Lower lobe of right lung (tissue), 2 donors: ENCODE data around the gene NTN5. TPM values are rescaled to one million over a fixed set of nuclear protein-coding genes. Genes with fewer than 3 reads are reported as not detected.
A peak's percentile ranks its signal among the peaks of the same experiment; 100 is the strongest.

ENCODE experiments used
- ATAC-seq, 2 donors: fragments of 200-7000 bp; cut with Tn5 transposase; one replicate each; pipeline ENCODE4 v1.9.1; 2020 to 2022; ENCODE audit warnings: mild to moderate bottlenecking in 2 of 2, moderate library complexity in 2 of 2
- DNase-seq: peaks from one replicate; pipeline ENCODE4 v3.0.0-alpha.2; 2020
- H3K27ac ChIP-seq: fragments of 200-600 bp; one replicate; pipeline ENCODE4 v1.8.0; 2022
- H3K27me3 ChIP-seq: fragments of 200-600 bp; one replicate; pipeline ENCODE4 v1.8.0; 2022; ENCODE audit warnings: low read depth
- H3K36me3 ChIP-seq: fragments of 200-600 bp; one replicate; pipeline ENCODE4 v1.8.0; 2022; ENCODE audit warnings: mild to moderate bottlenecking
- H3K4me1 ChIP-seq: fragments of 200-600 bp; one replicate; pipeline ENCODE4 v1.8.0; 2022
- H3K4me3 ChIP-seq: fragments of 200-600 bp; one replicate; pipeline ENCODE4 v1.8.0; 2022; ENCODE audit warnings: mild to moderate bottlenecking
- H3K9me3 ChIP-seq: fragments of 200-600 bp; one replicate; pipeline ENCODE4 v1.8.0; 2022
- intact Hi-C: fragments of 100-400 bp; cut with DNase I; formaldehyde crosslinking; loops from one replicate; pipeline ENCODE4 v1.11.0; 2022
- total RNA-seq: library from RNA; stranded (reverse); fragmentation: NEBNext Ultra II Directional; extraction: Animal tissue kit (Norgen Biotek cat#: 25700); gene quantifications from one replicate; pipeline ENCODE4 v1.2.1, GENCODE V29; 2021
- TF ChIP-seq, protein P1 (sequence below): fragments of 200-600 bp; IDR thresholded peaks from one replicate; pipeline ENCODE4 v1.8.0; 2022; ENCODE audit warnings: antibody characterized with exemption, mild to moderate bottlenecking
- donor health status: DM: no; HTN: yes; CAD: no; lungs with severe emphysema.

The NTN5 gene
- total RNA-seq, 1 donor from 2014 or later = 0.24 TPM

DNA sequence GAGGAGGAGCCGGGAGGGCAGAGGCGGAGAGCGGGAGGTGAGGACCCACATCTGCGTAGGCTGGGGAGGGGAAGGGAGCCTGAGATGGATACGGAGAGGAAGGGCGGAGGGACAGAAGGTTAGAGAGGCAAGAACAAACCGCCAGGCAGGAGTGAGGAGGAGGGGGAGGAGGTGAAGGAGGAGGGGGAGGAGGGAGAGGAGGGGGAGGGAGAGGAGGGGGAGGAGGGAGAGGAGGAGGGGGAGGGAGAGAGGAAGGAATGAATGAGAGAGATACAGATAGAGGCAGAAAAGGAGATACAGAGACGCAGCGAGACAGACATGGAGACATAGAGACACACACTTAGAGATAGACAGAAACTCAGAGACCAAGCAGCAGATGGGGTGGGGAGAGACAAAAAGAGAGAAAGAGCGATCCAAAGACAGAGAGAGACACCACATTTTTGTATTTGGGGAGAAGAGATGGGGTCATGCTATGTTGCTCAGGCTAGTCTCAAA, 26.0 kb downstream of the NTN5 start:
- peak overlapping the region; percentile 83 for H3K27ac ChIP-seq
- no peaks in the 10 kb centered on the region for H3K9me3 ChIP-seq
- H3K4me3 ChIP-seq = peak overlapping the region; percentile 63
- TF ChIP-seq, protein P1, sequence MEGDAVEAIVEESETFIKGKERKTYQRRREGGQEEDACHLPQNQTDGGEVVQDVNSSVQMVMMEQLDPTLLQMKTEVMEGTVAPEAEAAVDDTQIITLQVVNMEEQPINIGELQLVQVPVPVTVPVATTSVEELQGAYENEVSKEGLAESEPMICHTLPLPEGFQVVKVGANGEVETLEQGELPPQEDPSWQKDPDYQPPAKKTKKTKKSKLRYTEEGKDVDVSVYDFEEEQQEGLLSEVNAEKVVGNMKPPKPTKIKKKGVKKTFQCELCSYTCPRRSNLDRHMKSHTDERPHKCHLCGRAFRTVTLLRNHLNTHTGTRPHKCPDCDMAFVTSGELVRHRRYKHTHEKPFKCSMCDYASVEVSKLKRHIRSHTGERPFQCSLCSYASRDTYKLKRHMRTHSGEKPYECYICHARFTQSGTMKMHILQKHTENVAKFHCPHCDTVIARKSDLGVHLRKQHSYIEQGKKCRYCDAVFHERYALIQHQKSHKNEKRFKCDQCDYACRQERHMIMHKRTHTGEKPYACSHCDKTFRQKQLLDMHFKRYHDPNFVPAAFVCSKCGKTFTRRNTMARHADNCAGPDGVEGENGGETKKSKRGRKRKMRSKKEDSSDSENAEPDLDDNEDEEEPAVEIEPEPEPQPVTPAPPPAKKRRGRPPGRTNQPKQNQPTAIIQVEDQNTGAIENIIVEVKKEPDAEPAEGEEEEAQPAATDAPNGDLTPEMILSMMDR = no peak
- DNase-seq = no peak
- intact Hi-C loops = no loop called here
- no peaks in the 10 kb centered on the region for H3K27me3 ChIP-seq
- H3K4me1 ChIP-seq = peaks cover 19% of the 10 kb centered on the region
- no peak for ATAC-seq
- H3K36me3 ChIP-seq = no peaks in the 10 kb centered on the region

DNA sequence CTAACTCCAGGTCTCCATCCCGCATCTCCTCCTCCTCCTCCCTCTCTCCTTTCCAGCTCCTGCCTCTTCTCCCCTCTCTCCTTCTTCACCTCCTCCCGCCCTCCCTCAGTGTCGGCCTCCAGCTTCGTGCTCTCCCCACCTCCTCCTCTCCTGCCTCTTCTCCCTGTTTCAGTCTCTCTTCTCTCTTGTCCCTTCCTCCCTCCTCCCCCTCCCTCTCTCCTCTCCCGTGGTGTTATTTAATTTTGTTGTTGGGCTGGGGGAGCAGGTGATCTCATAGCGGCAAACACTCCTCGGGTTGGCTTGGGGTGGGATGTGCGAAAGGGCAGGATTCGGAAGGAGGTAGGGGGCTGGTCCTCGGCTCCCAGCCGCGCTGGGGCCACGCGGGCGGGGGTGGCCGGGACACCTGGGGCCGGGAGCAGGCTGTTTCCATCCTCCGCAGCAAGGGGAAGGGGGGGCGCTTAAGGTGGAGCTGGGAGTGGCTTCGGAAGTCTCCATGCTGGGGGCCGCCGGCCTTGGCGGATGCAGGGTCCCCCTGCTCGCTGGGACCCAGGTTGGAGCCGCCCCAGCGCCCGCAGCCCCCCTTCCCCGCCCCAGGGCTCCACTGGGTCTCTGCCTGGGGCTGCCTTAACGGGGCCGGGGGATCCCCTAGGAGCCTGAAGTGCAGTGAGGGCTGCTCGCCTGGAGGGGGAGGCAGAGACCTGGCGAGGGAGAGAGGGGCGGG, 26.7 kb downstream of the NTN5 start, which contains the start of gene CA11:
Gene CA11 (minus strand): TSS at position 187 of the 721 bp plus-strand sequence. CDS start 555 bp downstream, outside the sequence.
- no peaks in the 10 kb centered on the region for H3K9me3 ChIP-seq
- TF ChIP-seq, protein P1 = peak; percentile 85
- peak within 1 kb of the TSS; percentile 83 for H3K27ac ChIP-seq
- peak within 1 kb of the TSS; percentile 63 for H3K4me3 ChIP-seq
- DNase-seq (peak; percentile 90), ATAC-seq (peak; percentile 94 to 95)
- intact Hi-C loops = no loop called here
- no peaks in the 10 kb centered on the region for H3K36me3 ChIP-seq
- H3K27me3 ChIP-seq = no peaks in the 10 kb centered on the region
- H3K4me1 ChIP-seq = peaks cover 19% of the 10 kb centered on the region

DNA sequence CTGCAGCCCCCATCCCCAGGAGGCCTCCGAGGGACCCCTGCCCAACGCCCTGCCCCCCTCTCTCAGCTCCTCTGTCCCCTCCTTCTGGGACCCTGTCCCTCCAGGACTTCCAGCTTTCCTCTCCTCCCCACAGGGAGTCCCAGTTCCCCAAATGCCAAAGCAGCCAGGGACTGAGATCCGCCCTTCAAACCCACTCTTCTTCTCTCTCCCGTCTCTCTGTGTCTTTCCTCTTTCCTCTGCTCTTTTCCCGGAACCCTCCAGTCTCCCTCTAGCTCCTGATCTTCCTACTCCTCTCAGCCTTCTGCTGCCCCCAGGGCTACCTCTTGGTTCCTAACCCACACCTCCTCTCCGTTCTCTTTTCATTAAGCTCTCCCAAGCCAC, 27.2 kb downstream of the NTN5 start:
- Histone ChIP-seq H3K36me3 (no peaks in the 10 kb centered on the region), H3K9me3 (no peaks in the 10 kb centered on the region), H3K27ac (peak overlapping the region; percentile 83), H3K4me3 (peak overlapping the region; percentile 63), H3K4me1 (peaks cover 19% of the 10 kb centered on the region), H3K27me3 (no peaks in the 10 kb centered on the region)
- peak; percentile 5 to 13 for ATAC-seq
- TF ChIP-seq, protein P1 = no peak
- DNase-seq = no peak
- intact Hi-C loops = no loop called here

DNA sequence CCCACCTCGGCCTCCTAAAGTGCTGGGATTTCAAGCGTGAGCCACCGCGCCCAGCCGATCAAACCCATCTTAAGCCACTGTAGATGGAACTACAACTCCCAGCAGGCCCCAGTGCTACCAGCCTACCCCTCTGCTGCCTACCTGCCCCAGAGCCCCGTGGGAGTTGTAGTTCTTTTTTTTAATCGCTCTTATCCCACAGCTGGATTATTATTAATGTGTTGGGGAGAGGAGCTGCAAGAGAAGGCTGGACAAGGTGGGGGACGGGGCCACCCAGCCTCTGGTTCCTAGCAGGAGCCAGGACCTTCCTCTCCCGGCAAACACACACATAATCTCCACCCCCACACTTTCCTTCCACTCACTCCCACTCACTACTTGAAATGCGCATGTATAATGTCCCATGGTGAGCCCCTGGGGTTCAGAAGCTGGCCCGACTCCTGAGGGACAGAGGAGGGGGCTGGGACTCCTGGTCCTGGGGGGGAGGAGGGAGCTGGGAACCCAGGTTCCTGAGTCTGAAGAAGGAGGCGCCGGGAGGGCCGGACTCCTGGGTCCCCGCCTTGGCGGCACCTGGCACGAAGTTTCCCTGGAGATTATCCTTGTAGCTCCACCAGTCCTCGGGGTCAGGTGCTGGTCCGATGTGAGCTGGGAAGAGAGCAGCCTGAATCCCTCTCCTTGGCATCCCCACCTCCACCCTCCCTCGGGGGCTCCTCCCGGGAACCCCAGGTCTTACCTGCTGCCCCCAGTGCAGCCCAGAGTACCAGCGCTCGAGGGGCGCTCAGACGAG, 27.8 kb downstream of the NTN5 start:
- DNase-seq (peak; percentile 78), ATAC-seq (peak; percentile 85 to 86)
- Histone ChIP-seq H3K4me1 (peaks cover 19% of the 10 kb centered on the region), H3K9me3 (no peaks in the 10 kb centered on the region), H3K4me3 (peak overlapping the region; percentile 63), H3K27me3 (no peaks in the 10 kb centered on the region), H3K36me3 (no peaks in the 10 kb centered on the region), H3K27ac (peak overlapping the region; percentile 83)
- TF ChIP-seq, protein P1 = no peak
- intact Hi-C loops = no loop called here

DNA sequence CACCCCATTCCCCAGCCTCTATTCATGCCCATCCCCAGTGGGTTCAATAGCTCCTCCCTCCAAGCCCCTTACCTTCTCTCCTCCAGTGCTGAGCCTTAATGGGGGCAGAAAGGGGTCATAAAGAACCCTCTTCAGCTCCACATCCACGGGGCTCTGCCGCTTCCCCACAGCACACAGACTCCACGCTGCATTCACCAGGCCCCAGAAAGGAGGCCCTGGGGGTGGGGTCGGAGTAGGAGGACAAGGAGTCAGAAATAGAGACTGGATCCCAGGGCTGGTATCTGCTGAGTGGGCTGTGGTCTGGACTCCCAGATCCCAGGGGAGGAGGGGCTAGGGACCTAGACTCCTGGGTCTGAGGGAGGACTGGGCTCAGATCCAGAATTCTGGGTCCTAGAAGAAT, 28.5 kb downstream of the NTN5 start:
- Histone ChIP-seq H3K9me3 (no peaks in the 10 kb centered on the region), H3K4me1 (peaks cover 19% of the 10 kb centered on the region), H3K4me3 (peak overlapping the region; percentile 63), H3K36me3 (no peaks in the 10 kb centered on the region), H3K27me3 (no peaks in the 10 kb centered on the region), H3K27ac (no peak overlapping the region)
- intact Hi-C loops = no loop called here
- ATAC-seq (no peak), DNase-seq (no peak)
- TF ChIP-seq, protein P1 = no peak
